Measurements from ENCODE around the gene DPRX.
"Not testable (repeated sequence)": the region's sequence is repeated elsewhere in the genome, so short reads cannot be mapped to it uniquely, and the experiment has no call there.

Gene DPRX

GRCh38 chr19:53647350-53647749, 15.6 kb downstream of the DPRX start:
- FAIRE-seq, result no peak

- no peak for FAIRE-seq
These were observed 16.0 kb downstream of the DPRX start for GRCh38 chr19:53647792-53648191.

GRCh38 chr19:53649746-53650593, 18.2 kb downstream of the DPRX start:
- peak; percentile 96 for FAIRE-seq

GRCh38 chr19:53652476-53652875, 20.7 kb downstream of the DPRX start:
- FAIRE-seq, result no peak

- no peak for FAIRE-seq
These were observed 23.4 kb downstream of the DPRX start for GRCh38 chr19:53655042-53655665.

GRCh38 chr19:53657330-53657729, 25.5 kb downstream of the DPRX start:
- FAIRE-seq, result no peak

GRCh38 chr19:53657778-53658177, 26.0 kb downstream of the DPRX start:
- FAIRE-seq, result no peak

GRCh38 chr19:53659292-53659691, 27.5 kb downstream of the DPRX start:
- FAIRE-seq, result no peak

GRCh38 chr19:53660584-53660983, 28.8 kb downstream of the DPRX start:
- FAIRE-seq, result no peak

GRCh38 chr19:53662209-53662608, 30.4 kb downstream of the DPRX start:
- no peak for FAIRE-seq

- FAIRE-seq, result no peak
These were observed 32.4 kb downstream of the DPRX start for GRCh38 chr19:53664152-53664551.

- no peak for FAIRE-seq
These were observed 33.0 kb downstream of the DPRX start for GRCh38 chr19:53664760-53665159.

GRCh38 chr19:53666331-53666730, 34.5 kb downstream of the DPRX start:
- not testable (repeated sequence) for FAIRE-seq

GRCh38 chr19:53668804-53669203, 37.0 kb downstream of the DPRX start:
- not testable (repeated sequence) for FAIRE-seq

- no peak for FAIRE-seq
These were observed 38.5 kb downstream of the DPRX start for GRCh38 chr19:53670345-53670744.

- no peak for FAIRE-seq
These were observed 39.9 kb downstream of the DPRX start for GRCh38 chr19:53671663-53672062.
